IMR-90 (cell line): ENCODE results near the gene PAQR9.

ENCODE experiments used
- MXI1 ChIP-seq: IDR thresholded peaks from 2 replicates; pipeline ENCODE4 v1.6.1; 2012; ENCODE audit warnings: low read depth, mild to moderate bottlenecking, low read length, moderate library complexity, borderline replicate concordance
- NFE2L2 ChIP-seq: fragments of 150-350 bp; IDR thresholded peaks from 2 replicates; pipeline ENCODE4 v1.6.1; 2016; ENCODE audit warnings: low read depth, mild to moderate bottlenecking, low read length
- POLR2A ChIP-seq: IDR thresholded peaks from 2 replicates; pipeline ENCODE4 v1.6.1; 2012; ENCODE audit warnings: mild to moderate bottlenecking, low read depth, low read length
- TF ChIP-seq, protein P1 (sequence below): conservative IDR thresholded peaks from 2 replicates; pipeline ENCODE4 v1.5.1; 2012; ENCODE audit warnings: mild to moderate bottlenecking, low read depth, low read length, improper control_type of control experiment
- TF ChIP-seq, protein P2 (sequence below): fragments of 150-350 bp; IDR thresholded peaks from 2 replicates; pipeline ENCODE4 v1.6.1; 2017; ENCODE audit warnings: mild to moderate bottlenecking, antibody characterized with exemption, low read length, low read depth

DNA sequence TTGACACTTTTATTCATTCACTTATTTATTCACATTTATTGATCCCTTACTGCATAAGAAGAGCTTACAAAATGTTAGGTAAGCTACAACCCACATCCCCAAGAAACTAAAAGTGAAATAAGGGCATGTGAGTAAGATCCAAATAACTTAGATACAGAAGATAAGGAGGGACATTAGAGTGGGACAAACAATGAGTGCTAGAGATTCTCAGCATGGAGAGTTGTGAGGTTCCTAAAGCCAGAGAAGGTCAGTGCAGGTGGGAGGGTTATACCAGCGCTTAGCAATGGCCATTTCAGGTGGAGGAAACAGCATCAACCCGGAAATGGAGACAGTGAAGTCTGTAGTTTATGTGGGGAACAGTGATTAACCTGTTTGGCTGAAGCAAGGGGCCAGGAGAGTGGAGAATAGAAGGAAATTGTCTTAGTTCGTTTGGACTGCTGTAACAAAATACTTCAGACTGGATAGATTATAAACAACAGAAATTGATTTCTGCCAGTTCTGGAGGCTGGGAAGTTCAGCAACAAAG, 49.1 kb downstream of the PAQR9 start:
- TF ChIP-seq MXI1 (no peak), POLR2A (no peak), NFE2L2 (no peak)
- TF ChIP-seq, protein P1, sequence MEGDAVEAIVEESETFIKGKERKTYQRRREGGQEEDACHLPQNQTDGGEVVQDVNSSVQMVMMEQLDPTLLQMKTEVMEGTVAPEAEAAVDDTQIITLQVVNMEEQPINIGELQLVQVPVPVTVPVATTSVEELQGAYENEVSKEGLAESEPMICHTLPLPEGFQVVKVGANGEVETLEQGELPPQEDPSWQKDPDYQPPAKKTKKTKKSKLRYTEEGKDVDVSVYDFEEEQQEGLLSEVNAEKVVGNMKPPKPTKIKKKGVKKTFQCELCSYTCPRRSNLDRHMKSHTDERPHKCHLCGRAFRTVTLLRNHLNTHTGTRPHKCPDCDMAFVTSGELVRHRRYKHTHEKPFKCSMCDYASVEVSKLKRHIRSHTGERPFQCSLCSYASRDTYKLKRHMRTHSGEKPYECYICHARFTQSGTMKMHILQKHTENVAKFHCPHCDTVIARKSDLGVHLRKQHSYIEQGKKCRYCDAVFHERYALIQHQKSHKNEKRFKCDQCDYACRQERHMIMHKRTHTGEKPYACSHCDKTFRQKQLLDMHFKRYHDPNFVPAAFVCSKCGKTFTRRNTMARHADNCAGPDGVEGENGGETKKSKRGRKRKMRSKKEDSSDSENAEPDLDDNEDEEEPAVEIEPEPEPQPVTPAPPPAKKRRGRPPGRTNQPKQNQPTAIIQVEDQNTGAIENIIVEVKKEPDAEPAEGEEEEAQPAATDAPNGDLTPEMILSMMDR = no peak
- TF ChIP-seq, protein P2, sequence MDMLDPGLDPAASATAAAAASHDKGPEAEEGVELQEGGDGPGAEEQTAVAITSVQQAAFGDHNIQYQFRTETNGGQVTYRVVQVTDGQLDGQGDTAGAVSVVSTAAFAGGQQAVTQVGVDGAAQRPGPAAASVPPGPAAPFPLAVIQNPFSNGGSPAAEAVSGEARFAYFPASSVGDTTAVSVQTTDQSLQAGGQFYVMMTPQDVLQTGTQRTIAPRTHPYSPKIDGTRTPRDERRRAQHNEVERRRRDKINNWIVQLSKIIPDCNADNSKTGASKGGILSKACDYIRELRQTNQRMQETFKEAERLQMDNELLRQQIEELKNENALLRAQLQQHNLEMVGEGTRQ = no peak
